GM18517 (cell line): ENCODE results near the gene KIAA0408.
"Not testable (repeated sequence)": the region's sequence is repeated elsewhere in the genome, so short reads cannot be mapped to it uniquely, and the experiment has no call there.

ENCODE experiments used
- ATAC-seq: cut with Tn5 transposase; IDR thresholded peaks from one replicate; pipeline ENCODE4 v1.9.1; 2021; ENCODE audit warnings: mild to moderate bottlenecking, moderate library complexity; ENCODE audit not compliant: unreplicated experiment

KIAA0408 gene

GRCh38 chr6:127464161-127464880, 5.1 kb upstream of the KIAA0408 start:
- ATAC-seq, result no peak

- ATAC-seq, result no peak
Observed at GRCh38 chr6:127463056-127463455, 3.9 kb upstream of the KIAA0408 start.

DNA sequence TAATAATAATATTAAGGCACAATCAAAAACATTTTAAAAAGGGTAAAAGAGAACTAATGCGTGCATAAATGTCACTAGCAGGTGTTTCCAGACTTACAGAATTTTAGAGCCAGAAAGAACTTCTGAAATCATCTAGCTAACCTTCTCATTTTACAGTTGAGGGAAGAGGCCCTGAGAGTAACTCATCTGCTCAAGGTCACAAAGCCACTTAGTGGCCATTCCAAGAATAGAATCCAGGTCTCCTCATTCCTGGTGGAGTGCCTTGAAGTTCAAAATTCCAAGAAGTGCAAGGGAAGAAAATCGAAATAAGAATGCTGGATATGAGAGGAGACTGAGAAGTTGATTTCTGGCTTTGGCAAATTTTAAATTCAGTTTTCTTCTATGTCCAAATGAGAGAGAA, 3.2 kb upstream of the KIAA0408 start:
- no peak for ATAC-seq

- ATAC-seq, result no peak
Observed at GRCh38 chr6:127460465-127460864, 1.3 kb upstream of the KIAA0408 start.

GRCh38 chr6:127458817-127459216, 372 bp downstream of the KIAA0408 start:
- ATAC-seq, result no peak

- no peak for ATAC-seq
Observed at GRCh38 chr6:127458222-127458621, 967 bp downstream of the KIAA0408 start.

DNA sequence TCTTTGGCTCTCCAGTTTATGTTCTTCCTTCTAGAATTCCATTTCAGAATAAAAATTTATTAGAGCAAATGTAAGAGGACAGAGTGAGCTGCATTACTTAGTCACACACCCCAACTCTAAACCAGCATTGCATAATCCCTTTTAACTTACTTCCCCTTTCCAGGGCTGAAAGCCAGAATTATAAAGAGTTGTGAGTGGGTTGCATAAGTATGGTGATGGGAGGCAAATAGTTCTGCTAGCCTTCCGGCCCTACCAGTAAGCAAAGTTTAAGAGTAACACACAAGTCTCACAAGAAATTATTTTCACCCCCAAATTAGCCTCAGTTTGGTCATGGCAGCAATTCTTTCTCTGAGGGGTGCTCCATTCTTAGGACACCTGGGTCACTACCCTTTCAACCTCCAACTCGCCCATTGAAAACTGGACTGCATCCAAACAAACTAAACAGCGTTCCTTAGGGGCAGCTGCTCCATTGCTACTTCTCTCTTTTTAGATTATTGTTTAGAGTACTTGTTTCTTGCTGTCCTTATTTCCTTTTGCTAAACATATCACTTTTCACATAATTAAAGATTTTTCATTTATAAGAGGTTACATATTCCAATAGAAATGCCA, 1.6 kb downstream of the KIAA0408 start:
- ATAC-seq, result no peak

DNA sequence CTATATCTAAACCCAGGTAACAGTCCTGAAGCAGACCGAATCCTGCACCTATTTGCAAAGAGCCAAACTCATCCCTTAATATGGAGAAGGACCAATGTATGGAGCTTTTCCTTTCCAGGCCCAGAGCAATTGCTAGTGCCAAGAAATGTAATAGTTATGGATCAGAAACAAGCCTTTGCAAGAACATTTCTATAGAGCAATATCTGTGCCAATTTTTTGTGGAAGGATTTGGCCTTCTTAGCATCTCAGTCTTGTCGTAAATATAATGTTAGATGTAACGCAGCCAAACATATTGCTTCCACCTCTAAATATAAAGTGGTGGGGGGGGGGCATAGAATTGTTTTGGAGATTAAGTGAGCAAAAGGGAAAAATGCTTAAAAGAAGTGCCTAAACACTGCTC, 2.7 kb downstream of the KIAA0408 start:
- no peak for ATAC-seq

DNA sequence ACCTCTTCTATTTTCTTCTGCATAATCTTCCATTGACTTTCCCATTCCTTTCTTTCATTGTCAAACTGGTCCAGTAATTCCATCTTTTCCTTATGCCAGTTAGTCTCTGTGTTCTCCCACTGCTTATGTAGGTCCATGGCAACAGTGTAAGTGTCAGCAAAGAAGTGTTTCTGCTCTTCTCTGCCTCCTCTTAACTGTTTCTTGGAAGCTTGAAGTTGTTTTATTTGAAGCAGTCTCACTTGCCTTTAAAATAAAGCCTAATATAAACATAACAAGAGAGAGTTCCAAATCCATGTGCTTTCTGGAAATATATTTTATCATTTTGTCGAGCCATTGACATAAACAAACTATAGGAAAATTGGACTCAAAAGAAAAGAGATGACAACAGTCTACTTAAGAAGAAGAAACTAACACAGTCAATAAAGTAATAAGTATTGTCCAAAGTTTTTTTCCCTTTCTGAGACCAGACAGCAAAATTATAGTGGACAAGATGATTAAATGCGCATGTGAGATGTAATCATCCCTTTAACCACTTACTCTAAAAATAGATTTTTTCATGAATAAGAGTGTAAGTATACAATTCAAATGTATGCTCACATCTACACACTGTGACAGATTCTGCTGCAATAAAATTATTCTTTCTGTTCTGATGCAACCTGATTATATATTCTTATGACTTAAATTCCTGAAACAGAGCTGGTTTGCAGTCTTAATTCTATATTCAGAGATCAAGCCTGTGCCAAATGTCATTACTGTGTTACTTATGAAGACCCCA, 5.2 kb downstream of the KIAA0408 start:
- no peak for ATAC-seq

DNA sequence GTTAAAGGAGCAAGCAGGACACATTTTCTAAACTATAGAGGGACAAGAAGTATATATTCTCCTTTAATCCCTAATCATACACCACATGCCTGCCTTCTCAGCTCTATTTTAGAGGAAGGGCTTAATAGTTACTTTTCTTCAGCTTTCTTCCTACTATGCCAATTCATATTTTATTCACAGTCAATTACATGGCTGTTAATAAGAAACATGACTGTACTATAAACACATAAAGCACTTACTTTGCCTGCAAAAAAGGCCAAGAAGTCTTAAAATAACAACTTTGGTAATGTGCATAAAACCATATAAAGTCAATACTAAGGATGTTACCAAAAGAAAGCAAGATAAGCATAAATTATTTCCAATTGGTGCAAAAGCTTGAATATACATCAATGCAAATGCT, 6.4 kb downstream of the KIAA0408 start:
- no peak for ATAC-seq

DNA sequence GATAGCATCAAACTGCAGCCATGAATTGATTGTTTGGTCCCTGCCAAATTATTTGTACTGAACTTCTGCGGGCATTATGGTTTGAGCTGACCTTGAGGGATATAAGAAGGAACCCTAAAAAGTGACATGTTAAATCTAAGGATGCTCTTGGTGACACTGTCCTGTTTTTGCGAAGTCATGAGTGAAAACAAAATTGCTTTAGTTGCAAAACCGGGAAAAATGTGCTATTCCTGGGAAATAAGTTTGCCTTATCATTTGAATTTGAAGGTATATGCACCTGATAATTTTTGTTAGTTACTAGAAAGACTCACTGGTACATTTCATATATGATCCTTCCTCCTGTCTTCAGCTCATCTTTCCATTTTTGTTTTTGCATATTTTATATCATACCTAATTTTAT, 7.8 kb downstream of the KIAA0408 start:
- no peak for ATAC-seq

GRCh38 chr6:127447780-127448179, 11.4 kb downstream of the KIAA0408 start:
- no peak for ATAC-seq

- ATAC-seq, result no peak
Observed at GRCh38 chr6:127446356-127446755, 12.8 kb downstream of the KIAA0408 start.

GRCh38 chr6:127441881-127442280, 17.3 kb downstream of the KIAA0408 start:
- ATAC-seq, result no peak

- no peak for ATAC-seq
Observed at GRCh38 chr6:127439718-127440117, 19.5 kb downstream of the KIAA0408 start.

DNA sequence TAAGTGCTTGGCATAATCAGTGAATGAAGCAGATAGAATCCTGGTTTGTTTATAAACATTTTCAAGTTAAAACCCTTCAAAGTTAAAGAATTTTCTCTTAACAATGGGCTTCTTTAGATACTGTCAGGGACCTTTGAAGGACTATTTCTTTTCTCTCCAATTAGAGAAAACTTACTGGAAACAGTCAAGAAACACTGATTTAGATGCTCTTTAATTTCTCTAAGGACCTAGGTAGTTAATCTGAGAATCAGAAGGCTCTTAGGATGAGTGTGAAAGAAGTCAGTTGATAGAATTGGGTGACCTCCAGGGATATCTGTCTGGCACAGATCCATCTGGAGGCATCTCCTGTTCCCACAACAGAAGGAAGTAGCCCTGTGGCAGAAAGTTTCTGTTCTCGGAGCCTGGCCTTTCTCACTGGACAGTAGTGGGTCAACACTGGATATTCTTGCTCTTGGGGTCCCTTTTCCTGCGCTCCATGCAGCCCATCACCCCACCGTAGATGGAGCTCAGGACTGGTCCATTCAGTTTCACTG, 22.5 kb downstream of the KIAA0408 start:
- ATAC-seq, result no peak

- ATAC-seq, result no peak
Observed at GRCh38 chr6:127435626-127436220, 23.5 kb downstream of the KIAA0408 start.

- no peak for ATAC-seq
Observed at GRCh38 chr6:127434651-127435050, 24.5 kb downstream of the KIAA0408 start.

GRCh38 chr6:127428562-127428961, 30.6 kb downstream of the KIAA0408 start:
- ATAC-seq, result not testable (repeated sequence)

DNA sequence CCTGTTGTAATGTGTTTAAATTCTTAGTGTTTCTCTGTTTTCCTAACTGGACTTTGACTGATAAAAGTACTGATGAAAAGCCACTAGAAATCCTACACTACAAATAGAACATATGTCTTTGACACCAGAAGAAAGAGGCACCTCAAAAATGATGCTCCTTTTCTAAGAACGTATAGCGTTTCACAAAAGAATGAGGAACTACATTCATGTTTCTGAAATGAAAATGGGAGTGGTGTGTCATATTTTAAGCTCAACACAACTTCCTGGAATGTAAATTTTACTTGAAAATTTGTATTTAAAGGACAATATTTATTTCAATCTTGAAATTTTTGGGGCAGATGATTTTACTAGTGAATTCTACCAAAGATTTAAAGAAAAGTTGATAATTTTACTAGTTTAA, 35.3 kb downstream of the KIAA0408 start:
- no peak for ATAC-seq

DNA sequence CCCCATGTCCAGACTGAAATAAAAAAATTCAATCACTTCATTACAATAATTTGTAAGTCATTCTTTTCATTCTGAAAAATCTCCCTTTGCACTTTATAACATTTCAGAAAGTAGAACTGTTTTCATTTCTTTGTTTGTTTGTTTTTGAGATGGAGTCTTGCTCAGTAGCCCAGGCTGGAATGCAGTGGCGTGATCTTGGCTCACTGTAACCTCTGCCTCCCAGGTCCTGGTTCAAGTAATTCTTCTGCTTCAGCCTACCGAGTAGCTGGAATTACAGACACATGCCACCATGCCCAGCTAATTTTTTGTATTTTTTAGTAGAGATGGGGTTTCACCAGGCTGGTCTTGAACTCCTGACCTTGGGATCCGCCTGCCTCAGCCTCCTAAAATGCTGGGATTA, 38.0 kb downstream of the KIAA0408 start:
- not testable (repeated sequence) for ATAC-seq
